GM19463 (cell line): Measurements from ENCODE around the gene SLC39A11.
"Not testable (repeated sequence)": the region's sequence is repeated elsewhere in the genome, so short reads cannot be mapped to it uniquely, and the experiment has no call there.

ENCODE experiments used
- ATAC-seq: cut with Tn5 transposase; IDR thresholded peaks from one replicate; pipeline ENCODE4 v1.9.1; 2021; ENCODE audit warnings: mild to moderate bottlenecking, moderate library complexity; ENCODE audit not compliant: unreplicated experiment

Gene SLC39A11

GRCh38 chr17:72927760-72928159 is 164.7 kb downstream of the SLC39A11 start:
- ATAC-seq: no peak

GRCh38 chr17:72927146-72927545 is 165.3 kb downstream of the SLC39A11 start:
- ATAC-seq: no peak

DNA sequence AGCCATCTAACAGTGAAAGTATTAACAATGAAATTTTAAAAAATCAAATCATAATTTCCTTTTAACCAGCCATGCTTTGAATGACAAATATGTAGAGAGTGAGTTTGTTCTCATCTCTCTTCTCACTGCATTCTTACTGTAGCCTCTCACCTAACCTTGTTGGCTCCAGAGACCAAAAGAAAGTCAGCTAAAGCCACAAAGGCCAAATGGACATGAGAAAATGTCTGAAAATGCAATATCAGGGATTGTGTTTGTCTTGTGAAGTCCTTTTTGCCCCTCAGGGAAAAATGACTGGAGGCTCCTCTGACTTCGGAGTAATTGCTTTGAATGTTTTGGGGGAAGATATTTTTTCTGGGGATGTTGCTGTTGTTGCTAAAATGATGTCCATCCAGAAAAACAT is 166.3 kb downstream of the SLC39A11 start:
- no peak for ATAC-seq

DNA sequence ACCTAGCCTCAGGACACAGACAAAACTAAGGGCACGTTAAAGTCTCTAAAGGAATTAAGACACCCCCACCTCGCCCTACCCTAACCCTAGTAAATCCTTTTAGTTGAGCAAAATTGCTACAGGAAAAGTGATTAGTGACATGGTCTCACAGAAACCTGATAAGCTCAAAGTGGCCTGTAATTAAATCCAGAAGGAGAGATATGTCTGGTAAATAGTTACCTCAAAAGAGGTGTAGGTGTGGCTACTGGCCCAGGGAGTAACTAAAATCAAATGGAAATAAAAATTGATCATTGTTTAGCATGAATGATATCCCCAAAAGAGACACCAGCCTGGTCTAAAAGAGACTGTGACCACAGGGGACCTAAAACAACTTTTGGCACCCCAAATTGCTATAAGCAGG is 168.3 kb downstream of the SLC39A11 start:
- ATAC-seq: no peak

GRCh38 chr17:72922219-72922618 is 170.3 kb downstream of the SLC39A11 start:
- no peak for ATAC-seq

DNA sequence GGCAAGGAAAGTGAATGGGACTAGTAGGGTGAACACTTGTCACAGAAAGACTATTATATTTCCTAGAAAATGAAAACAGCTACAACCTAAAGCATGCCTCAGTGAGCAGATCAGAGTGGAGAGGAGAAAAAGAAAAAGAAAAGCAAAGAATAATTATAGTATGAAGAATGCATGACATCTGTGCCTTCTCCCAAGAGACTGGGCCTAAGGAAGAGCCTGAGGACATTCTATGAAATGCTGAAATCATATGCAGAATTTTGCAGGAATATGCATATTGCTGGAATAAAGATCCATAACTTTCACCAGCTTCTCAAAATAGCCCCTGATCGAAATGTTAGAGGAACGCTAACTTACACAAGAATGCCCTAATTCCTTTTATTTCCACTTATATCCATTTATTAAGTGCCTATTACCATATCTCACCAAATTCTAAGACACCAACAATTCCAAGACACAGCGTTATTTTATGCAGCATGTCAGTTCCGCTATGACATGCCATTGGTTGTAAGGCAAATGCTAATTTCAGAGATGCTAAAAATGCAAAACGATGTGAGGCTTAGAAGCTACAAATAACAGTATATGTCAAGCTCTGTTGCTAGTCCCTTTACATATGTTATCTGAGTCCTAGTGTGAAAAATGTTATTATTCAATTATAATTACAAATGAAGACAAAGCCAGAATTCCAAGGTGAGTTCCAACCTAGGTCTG is 171.0 kb downstream of the SLC39A11 start:
- ATAC-seq: no peak

DNA sequence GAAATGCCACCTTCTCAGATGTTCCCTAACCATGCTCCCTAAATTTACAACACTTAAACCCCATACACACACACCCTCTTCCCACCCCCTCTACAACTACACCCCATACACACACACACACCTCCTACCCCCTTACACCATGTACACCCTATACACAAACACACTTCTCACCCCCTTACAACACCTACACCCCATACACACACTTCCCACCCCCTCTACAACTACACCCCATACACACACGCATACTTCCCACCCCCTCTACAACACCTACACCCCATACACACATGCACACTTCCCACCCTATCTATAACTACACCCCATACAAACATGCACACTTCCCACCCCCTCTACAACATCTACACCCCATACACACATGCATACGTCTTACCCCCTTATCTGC is 172.0 kb downstream of the SLC39A11 start:
- ATAC-seq: no peak

DNA sequence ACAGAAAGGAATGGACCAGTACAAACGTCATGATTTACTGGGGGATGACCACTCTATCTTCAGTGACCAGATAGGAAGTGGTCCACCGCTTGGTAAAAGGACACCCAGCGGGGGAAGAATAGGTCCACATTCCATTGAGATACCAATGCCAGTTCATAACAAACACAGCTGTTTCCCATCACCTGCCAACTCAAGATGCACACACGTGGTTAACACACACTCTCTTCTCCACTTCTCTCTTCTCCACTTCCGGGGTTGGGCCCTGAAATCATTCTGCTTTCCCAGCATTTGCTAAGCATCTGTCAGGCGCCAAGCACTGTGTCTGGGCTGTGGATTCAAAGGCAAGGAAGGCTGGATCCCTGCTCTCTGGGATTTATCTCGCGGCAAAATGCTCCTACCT is 175.5 kb downstream of the SLC39A11 start:
- no peak for ATAC-seq

GRCh38 chr17:72915625-72916081 is 176.8 kb downstream of the SLC39A11 start:
- ATAC-seq: no peak

DNA sequence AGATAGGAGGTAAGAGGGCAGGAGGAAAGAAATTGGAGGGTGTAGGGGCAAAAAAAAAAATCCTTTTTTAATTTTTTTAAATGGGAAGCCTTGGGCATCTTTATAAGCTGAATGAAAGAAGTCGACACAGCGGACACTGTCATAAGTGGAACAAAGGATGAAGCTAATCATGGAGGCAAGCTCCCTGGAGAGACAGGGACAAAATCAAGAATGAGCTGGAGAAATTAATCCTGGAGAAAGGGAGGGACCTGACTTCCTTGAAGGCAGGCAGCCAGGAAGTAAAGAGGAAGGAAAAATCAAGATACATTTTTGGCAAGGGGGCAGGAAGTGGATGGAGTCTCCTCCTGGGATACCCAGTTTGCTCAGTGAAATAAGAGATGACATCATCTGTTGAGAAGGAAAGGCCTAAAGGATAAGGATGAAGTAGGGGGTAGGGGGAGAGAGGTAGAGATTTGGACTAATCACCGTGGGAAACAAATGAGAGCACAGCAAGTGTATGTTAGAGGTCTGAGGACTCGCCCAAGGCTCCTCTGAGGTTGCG is 179.3 kb downstream of the SLC39A11 start:
- no peak for ATAC-seq

GRCh38 chr17:72906306-72906705 is 186.2 kb downstream of the SLC39A11 start:
- ATAC-seq: no peak

DNA sequence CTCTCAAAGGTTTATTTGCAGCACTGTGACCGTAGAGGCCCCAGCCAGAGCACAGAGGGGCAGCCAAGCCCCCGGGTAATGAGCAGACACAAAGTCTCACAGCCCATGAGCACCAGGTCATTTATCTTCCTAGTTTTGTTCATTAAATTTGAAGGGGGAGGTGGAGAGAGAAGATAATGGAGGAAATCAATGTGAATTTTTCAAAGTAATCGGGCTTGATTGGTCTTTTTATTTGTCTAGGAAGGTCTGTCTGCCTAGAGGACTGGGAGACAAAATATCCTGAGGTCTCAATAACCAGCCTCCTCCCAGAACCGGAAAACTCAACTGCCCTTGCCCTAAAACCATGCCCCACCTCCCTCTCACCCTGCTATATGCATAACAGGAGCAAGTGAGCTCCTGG is 189.0 kb downstream of the SLC39A11 start:
- ATAC-seq: no peak

DNA sequence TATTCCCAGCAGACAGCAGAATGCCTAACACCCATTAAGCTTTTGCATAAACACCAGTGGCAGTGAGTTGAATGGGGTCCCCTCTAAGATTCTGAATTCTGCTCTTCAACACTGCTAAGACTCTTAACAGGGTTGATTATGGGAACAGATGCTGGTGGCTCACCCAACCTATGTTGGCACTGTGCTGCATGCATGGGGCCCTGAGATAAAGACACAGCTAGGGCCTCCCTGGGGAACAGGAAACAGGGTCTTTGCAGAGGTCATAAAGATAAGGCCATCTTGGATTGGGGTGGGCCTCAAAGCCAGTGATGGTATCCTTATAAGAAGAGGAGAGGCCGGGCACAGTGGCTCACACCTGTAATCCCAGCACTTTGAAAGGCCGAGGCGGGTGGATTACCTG is 190.8 kb downstream of the SLC39A11 start:
- ATAC-seq: no peak

DNA sequence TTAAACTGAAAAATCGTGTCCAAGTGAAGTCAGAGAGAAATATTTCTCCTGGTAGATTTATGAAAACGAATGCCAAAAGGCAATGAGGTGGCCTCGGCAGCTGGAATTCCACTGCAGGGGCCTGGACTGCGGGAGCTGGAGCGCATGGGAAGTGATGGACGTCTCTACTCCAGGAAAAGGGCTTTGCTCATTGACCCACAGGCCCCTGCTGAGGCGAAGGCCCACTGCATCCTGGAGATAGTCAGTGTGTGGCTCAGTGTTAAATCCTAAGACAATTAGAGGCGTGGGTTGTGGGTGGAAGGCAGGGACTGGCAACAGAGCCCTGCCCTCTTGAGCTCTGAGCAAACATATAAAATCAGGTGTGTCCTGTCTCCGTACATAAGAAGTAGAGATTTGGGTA is 191.4 kb downstream of the SLC39A11 start:
- ATAC-seq: no peak

GRCh38 chr17:72900654-72900971 is 191.9 kb downstream of the SLC39A11 start:
- no peak for ATAC-seq

- no peak for ATAC-seq
These were observed 193.8 kb downstream of the SLC39A11 start for GRCh38 chr17:72898725-72899124.

DNA sequence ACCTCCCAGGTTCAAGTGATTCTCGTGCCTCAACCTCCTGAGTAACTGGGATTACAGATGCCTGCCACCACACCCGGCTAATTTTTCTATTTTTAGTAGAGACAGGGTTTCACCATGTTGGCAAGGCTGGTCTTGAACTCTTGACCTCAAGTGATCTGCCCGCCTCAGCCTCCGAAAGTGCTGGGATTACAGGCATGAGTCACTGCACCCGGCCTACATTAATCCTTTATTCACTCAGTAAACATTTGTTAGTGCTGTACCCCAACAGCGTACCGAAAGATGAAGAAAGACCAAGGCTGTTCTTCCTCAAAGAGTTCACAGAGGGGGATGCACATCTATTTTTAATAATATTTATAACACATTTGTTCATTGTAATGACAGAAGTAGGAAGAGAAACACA is 196.2 kb downstream of the SLC39A11 start:
- not testable (repeated sequence) for ATAC-seq

DNA sequence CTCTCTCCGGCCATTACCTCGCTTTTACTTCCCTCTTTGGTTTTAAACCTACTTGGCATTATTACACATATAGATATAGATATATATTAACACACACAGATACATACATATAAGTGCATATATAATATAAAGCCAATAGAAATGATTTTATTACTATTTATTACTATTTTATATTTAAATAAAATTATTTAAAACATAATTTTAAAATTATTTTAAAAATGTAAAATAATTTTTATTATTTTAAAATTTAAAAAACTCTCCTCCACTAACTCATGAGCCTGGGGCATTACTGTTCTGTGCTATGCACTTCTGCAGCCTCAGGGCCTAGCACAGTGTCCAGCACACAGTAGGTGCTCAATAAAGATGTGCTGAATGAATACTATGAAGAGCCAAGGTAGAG is 200.9 kb downstream of the SLC39A11 start:
- no peak for ATAC-seq

GRCh38 chr17:72890711-72891110 is 201.8 kb downstream of the SLC39A11 start:
- no peak for ATAC-seq

- ATAC-seq: no peak
These were observed 204.6 kb downstream of the SLC39A11 start for GRCh38 chr17:72887917-72888316.

DNA sequence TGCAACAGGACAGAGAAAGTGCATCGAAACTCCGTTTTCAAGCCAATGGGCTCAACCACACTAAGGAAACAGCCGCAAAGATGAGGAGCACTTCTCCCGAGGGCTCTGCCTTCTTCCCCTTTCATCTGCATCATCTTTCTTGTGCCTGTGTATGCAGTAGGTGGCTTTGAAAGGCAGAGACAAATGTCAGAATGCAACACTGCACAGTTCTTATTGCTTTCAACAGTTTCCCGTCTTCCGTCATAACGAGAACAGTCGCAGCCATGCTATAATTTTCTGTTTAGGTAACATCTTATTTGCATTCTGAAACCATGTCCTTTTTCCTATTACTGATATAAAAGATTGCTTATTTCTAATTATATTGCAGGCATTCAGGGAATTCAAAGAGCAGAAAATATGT is 205.2 kb downstream of the SLC39A11 start:
- ATAC-seq: no peak

DNA sequence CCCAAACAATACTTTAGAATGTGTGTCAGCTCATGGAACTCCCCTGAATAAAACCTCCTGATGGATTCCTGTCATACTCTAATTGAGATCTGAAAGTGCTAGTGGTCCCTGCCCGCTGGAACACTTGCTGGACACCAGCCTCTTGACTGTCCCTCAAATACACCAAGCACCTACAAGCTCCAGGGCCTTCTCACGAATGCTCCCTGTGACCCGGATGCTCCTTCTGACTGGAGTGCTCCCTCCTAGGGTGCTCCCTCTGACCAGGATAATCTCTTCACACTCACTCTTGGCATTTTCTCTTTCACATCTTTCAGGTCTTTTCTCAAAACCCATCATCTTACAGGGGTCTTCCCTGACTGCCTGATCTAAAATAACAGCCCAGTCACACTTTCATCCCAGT is 205.9 kb downstream of the SLC39A11 start:
- no peak for ATAC-seq

DNA sequence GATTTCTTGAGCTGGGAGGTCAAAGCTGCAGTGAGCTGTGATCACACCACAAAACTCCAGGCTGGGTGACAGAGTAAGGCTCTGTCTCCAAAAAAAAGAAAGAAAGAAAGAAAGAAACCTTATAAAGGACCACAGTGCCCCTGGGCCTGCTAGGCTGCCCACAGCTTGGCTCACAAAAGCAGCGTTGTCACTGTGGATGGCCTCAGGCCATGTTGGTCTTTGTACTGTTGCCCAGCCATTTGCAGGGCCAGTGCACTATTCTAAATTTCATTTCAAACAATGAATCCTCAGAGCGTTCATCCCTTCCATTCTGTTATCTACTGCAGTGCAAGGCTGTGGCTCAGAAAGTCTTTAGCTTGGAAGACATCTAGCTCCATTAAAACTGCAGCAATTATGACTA is 208.4 kb downstream of the SLC39A11 start:
- no peak for ATAC-seq
